Hepatocyte (in vitro differentiated cells): ENCODE data around the gene TCEA2.

ENCODE experiments used
- EZH2 ChIP-seq: fragments of 200-600 bp; sonication (generic); IDR thresholded peaks from 2 replicates; pipeline ENCODE4 v1.6.1; 2016; ENCODE audit warnings: antibody characterized with exemption, mild to moderate bottlenecking, borderline replicate concordance
- TF ChIP-seq, protein P1 (sequence below): fragments of 200-600 bp; sonication (generic); IDR thresholded peaks from 2 replicates; pipeline ENCODE4 v1.5.1; 2016; ENCODE audit warnings: antibody characterized with exemption, mild to moderate bottlenecking; ENCODE audit not compliant: poor library complexity

DNA sequence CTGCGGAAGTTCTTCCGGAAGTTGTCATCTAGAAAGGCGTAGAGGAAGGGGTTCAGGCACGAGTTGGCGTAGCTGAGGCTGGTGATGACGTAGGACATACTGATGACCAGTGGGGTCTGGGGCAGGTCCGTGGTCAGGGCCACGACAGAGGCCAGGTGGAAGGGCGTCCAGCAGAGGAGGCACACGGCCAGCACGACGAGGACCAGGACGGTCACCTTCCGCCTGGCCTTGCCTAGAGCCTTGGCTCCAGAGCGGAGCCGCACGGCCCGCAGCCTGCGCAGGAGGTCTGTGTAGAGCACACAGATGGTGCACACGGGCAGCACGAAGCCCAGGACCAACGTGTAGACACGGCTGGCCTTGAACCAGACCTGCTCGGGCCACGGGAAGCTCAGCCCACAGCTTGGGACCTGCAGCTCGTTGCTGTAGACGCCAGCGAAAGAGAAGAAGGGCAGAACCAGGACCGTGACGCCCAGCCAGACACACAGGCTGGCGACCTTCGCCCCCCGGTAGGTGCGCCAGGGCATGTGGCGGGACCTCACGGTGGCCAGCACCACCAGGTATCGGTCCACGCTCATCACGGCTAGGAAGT is 42.9 kb downstream of the TCEA2 start:
- TF ChIP-seq, protein P1, sequence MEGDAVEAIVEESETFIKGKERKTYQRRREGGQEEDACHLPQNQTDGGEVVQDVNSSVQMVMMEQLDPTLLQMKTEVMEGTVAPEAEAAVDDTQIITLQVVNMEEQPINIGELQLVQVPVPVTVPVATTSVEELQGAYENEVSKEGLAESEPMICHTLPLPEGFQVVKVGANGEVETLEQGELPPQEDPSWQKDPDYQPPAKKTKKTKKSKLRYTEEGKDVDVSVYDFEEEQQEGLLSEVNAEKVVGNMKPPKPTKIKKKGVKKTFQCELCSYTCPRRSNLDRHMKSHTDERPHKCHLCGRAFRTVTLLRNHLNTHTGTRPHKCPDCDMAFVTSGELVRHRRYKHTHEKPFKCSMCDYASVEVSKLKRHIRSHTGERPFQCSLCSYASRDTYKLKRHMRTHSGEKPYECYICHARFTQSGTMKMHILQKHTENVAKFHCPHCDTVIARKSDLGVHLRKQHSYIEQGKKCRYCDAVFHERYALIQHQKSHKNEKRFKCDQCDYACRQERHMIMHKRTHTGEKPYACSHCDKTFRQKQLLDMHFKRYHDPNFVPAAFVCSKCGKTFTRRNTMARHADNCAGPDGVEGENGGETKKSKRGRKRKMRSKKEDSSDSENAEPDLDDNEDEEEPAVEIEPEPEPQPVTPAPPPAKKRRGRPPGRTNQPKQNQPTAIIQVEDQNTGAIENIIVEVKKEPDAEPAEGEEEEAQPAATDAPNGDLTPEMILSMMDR = no peak
- no peak for TF ChIP-seq EZH2
